Epithelial cell of esophagus (primary cell): ENCODE measurements around the gene NR6A1.

Experiments used
- DNase-seq: peaks from one replicate; pipeline ENCODE4 v3.0.0; 2010; ENCODE audit warnings: low read depth
- H3K4me3 ChIP-seq: 2 replicates; pipeline ENCODE4 v1.5.1; 2011; ENCODE audit warnings: mild to moderate bottlenecking, low read length, control low read depth
- CTCF ChIP-seq: IDR thresholded peaks from 2 replicates; pipeline ENCODE4 v1.5.1; 2011; ENCODE audit warnings: low read depth, mild to moderate bottlenecking, low read length, control low read depth, inconsistent platforms; ENCODE audit not compliant: insufficient read depth; ENCODE audit errors: missing control alignments

Gene NR6A1

GRCh38 chr9:124495126-124496074 lies 275.7 kb downstream of the NR6A1 start:
- no peak overlapping the region for H3K4me3 ChIP-seq
- no peak for DNase-seq
- TF ChIP-seq CTCF = no peak

GRCh38 chr9:124493794-124494479 lies 277.2 kb downstream of the NR6A1 start:
- no peak overlapping the region for H3K4me3 ChIP-seq
- TF ChIP-seq CTCF = no peak
- DNase-seq = no peak

GRCh38 chr9:124493218-124493617 lies 277.9 kb downstream of the NR6A1 start:
- TF ChIP-seq CTCF = no peak
- no peak for DNase-seq
- no peak overlapping the region for H3K4me3 ChIP-seq

- no peak for DNase-seq
- H3K4me3 ChIP-seq = no peak overlapping the region
- TF ChIP-seq CTCF = no peak
Observed at GRCh38 chr9:124492818-124493217, 278.3 kb downstream of the NR6A1 start.

GRCh38 chr9:124491049-124491975 lies 279.8 kb downstream of the NR6A1 start:
- DNase-seq = no peak
- no peak for TF ChIP-seq CTCF
- H3K4me3 ChIP-seq = no peak overlapping the region

GRCh38 chr9:124490004-124490403 lies 281.1 kb downstream of the NR6A1 start:
- no peak for DNase-seq
- TF ChIP-seq CTCF = no peak
- no peak overlapping the region for H3K4me3 ChIP-seq
